Ramos (cell line): Measurements from ENCODE around the gene PMS1.
"Not testable (repeated sequence)": the region's sequence is repeated elsewhere in the genome, so short reads cannot be mapped to it uniquely, and the experiment has no call there.

ENCODE experiments used
- in situ Hi-C: fragments of 300-500 bp; cut with MboI; formaldehyde crosslinking; loops from one replicate; pipeline ENCODE4 v1.14.3; 2022; ENCODE audit warnings: low sequenced_read_pairs; ENCODE audit not compliant: unreplicated experiment

The PMS1 gene

GRCh38 chr2:189802396-189802912 is 18.2 kb downstream of the PMS1 start:
- in situ Hi-C loops: no loop called here

GRCh38 chr2:189803431-189803830 is 19.2 kb downstream of the PMS1 start:
- in situ Hi-C loops: no loop called here

GRCh38 chr2:189818249-189819038 is 34.2 kb downstream of the PMS1 start:
- in situ Hi-C loops: no loop called here

- in situ Hi-C loops: no loop called here
These were observed 35.1 kb downstream of the PMS1 start for GRCh38 chr2:189819297-189819704.

- in situ Hi-C loops: no loop called here
These were observed 37.9 kb downstream of the PMS1 start for GRCh38 chr2:189821953-189822748.

- in situ Hi-C loops: no loop called here
These were observed 40.6 kb downstream of the PMS1 start for GRCh38 chr2:189824694-189825396.

- in situ Hi-C loops: no loop called here
These were observed 41.8 kb downstream of the PMS1 start for GRCh38 chr2:189826039-189826438.

GRCh38 chr2:189829102-189829833 is 45.0 kb downstream of the PMS1 start:
- in situ Hi-C loops: no loop called here

GRCh38 chr2:189830510-189830909 is 46.3 kb downstream of the PMS1 start:
- in situ Hi-C loops: no loop called here

GRCh38 chr2:189834059-189834458 is 49.8 kb downstream of the PMS1 start:
- in situ Hi-C loops: no loop called here

GRCh38 chr2:189834642-189835041 is 50.4 kb downstream of the PMS1 start:
- in situ Hi-C loops: not testable (repeated sequence)

- in situ Hi-C loops: no loop called here
These were observed 51.8 kb downstream of the PMS1 start for GRCh38 chr2:189835855-189836558.

- in situ Hi-C loops: no loop called here
These were observed 52.4 kb downstream of the PMS1 start for GRCh38 chr2:189836644-189837043.

- in situ Hi-C loops: no loop called here
These were observed 53.1 kb downstream of the PMS1 start for GRCh38 chr2:189837326-189837725.

GRCh38 chr2:189841019-189841418 is 56.8 kb downstream of the PMS1 start:
- in situ Hi-C loops: no loop called here

GRCh38 chr2:189848276-189848675 is 64.0 kb downstream of the PMS1 start:
- in situ Hi-C loops: no loop called here

- in situ Hi-C loops: no loop called here
These were observed 65.3 kb downstream of the PMS1 start for GRCh38 chr2:189849550-189849949.

- in situ Hi-C loops: no loop called here
These were observed 67.0 kb downstream of the PMS1 start for GRCh38 chr2:189851174-189851826.

GRCh38 chr2:189854187-189854586 is 69.9 kb downstream of the PMS1 start:
- in situ Hi-C loops: no loop called here
